Embryonic facial prominence (tissue), 1 donor: Measurements from ENCODE around the gene AMOTL1.

ENCODE experiments used
- DNase-seq: peaks from one replicate; pipeline ENCODE4 v3.0.0-alpha.2; 2016; ENCODE audit errors: extremely low spot score

AMOTL1 gene

GRCh38 chr11:94853836-94854235 lies 85.7 kb downstream of the AMOTL1 start:
- DNase-seq: no peak

GRCh38 chr11:94854770-94855633 lies 86.8 kb downstream of the AMOTL1 start:
- no peak for DNase-seq

GRCh38 chr11:94855666-94856065 lies 87.5 kb downstream of the AMOTL1 start:
- DNase-seq: no peak

- no peak for DNase-seq
Observed at GRCh38 chr11:94856443-94856842, 88.3 kb downstream of the AMOTL1 start.

DNA sequence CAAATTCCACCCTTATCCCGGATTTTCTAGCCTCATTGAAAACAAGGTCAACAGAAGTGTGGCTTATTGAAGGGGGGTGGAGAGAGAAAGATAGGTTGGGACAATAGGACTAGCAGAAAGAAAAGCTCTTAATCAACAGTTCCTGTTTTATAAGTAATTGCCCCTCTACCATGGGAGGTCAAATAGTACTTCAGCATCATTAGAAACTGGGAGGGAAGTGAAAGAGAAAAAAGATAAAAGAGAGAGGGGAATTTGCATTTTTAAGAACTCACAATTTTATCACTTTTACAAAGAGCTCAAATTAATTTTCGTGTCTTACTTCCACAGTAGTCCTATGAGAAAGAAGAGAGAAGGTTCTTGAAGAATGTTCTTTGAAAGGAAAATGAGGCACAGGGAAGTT lies 89.2 kb downstream of the AMOTL1 start:
- DNase-seq: no peak

DNA sequence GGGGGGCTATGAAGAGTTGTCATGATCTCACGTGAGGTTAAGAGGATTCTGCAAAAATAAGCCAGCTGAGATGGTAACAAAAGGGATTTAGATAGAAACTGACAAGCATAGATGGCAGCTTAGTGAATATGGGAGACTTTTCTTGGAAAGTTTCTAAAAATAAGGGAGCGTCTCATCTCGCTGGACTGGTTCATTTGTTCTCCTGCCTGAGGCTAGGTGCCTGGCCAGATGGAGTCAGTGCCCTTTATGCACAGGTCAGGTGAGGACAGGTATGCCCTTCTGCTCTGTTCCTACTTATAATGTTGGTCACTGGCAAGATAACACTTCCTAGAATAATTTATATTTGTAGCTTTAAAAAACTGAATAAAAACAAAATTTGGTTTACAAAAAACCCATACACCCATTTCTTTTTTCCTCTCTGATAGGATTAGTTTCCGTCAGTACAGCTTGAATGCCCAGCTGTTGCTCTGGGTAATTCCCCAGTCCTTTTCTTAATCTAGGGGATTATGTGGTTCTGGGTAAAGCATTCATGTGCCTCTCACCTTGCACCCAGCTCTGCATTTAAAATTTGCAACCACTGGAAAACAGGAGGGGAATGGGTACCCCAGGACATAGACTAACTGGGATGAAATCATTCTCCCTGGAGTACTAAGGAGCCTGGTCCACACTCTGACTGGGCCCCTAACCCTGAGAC lies 90.0 kb downstream of the AMOTL1 start:
- no peak for DNase-seq

DNA sequence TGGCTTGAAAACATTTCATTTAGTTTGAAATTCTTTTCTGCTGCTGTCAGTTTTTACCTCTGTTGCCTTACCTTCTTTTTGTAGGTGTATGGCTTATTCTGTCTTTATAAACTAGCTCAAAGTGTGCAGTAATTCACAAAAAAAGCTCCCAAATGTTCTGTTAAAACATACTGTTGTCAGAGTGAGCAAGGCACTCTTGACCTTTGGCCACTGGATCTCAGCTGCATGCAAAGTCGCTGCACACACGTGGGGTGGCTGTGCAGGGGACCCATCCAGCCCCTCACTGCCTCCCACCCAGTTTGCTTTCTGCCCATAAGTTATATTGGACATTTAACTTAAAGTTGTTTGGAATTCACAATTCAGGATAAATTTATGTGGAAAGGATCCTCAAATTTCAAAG lies 92.2 kb downstream of the AMOTL1 start:
- DNase-seq: no peak

- no peak for DNase-seq
Observed at GRCh38 chr11:94861306-94861845, 93.2 kb downstream of the AMOTL1 start.

DNA sequence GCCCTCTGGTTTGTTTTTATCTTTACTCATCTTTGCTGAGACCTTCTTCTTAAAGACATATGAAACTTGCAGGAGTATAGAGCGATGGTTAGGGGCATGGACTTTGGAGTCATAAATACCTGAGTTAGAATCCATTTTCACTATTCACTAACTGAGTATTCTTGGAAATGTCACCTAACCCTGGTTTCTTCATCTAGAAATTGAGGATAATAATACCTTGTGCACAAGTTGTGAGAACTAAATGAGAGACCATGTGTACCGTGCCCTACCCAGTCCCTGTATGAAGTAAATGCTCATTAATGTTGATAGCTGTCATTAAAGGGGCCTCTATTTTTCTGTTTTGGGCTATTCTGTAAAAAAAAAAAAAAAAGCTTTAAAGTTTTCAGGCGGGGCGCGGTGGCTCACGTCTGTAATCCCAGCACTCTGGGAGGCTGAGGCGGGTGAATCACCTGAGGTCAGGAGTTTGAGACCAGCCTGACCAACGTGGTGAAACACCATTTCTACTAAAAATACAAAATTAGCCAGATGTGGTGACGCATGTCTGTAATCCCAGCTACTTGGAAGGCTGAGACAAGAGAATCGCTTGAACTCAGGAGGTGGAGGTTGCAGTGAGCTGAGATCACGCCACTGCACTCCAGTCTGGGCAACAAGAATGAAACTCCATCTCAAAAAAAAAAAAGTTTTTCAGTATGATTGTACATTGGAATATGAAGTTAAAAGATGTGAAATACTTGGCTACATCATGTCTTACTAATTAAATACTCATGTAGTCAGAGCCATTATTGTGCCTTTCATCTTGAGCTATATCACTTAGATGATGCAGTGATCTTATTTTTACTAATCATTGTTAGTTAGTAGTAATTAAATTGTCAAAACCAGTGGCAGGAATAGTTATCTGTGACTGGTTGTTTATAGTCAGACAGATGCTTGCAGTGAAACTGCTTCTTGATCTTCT lies 95.0 kb downstream of the AMOTL1 start:
- DNase-seq: no peak

DNA sequence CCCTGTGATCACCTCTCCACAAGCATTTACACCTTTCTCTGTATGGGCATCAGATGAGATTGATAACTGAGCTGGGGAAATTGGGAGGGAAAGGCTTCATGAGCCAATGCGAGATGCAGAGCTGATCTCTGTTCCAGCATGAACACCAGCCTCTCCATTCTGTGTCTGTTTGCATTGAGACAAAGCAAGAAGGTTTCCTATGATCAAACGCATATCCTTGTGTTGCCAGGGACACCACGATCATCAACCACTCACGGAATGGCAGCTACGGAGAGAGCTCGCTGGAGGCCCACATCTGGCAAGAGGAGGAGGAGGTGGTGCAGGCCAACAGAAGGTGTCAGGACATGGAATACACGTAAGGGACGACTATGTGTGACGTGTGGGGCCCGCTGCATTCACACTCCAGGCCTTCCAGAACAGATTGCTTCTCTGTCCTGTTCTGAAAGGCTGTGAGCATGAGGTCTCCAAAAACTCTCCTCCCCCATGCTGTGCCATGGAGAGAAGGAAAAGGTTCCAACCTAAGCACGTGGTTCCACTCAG lies 96.4 kb downstream of the AMOTL1 start:
- DNase-seq: no peak

GRCh38 chr11:94866231-94866822 lies 98.2 kb downstream of the AMOTL1 start:
- no peak for DNase-seq

DNA sequence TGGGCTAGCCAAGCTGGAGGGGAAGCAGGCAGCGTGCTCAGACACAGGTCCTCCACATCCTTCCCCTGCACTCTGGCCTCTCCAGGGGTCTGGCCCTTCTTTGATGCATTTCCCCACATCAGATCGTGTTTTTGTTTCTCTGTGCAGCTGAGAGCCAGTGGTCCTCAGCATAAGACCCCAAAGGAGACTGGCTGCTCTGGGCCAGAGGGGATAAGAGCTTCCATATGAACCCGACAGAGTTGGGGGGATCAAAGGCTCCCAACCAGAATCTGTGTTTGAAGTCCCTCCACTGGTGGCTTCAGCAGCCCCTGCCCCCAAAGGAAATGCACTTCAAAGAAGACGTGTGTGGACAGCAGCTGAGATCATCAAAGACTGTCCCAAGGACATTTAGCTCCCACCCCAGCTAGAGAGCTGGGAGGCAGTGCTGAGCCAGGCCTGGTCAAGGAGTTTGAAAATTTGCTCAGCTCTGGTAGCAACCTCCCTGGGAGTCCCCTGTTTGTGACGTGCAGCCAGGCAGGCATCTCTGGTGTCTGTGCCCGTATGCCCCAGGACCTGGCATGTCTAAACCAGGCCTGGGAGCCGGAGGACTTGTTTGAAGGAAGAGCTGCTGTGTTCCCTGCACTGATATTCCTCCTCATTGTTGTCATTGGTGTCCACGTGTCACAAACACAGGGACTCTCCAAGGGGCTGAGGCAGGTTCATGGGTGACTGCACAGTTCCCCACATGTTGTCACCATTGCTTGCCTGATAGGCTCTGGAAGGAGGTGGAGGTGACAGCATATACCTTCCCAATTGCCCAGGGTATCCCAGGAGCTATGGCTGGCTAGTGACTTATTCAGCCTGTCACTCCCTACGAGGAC lies 99.0 kb downstream of the AMOTL1 start:
- no peak for DNase-seq

DNA sequence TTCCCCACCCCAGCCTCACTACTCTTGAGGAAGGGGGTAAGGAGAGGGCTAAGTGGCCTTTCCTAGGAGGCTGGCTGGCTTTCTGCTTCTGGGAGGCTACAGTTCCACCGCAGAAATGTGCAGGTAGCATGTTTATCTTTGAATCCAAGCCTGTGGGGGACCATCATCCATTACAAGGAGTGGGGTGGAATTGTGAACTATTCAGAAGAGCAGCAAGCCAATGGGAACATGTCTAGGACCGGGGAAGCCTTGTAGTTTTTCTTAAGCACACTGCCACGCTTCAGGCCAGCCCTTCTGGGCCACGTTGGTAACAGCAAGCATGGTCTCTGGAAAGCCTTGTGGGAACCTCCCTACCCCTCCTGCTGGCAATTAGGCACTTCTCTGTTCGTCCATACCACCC lies 100.3 kb downstream of the AMOTL1 start:
- DNase-seq: no peak

DNA sequence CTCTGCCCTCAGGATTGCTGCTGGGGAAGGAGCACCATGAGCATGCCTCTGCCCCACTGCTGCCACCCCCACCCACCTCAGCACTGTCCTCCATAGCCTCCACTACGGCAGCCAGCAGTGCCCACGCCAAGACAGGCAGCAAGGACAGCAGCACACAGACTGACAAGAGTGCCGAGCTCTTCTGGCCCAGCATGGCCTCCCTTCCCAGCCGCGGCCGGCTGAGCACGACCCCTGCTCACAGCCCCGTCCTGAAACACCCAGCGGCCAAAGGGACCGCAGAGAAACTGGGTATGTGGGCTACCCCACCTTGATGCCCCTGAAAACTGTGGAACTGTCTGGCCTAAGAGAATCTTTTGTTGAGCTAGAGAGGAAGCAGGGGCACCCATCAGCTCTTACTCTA lies 101.0 kb downstream of the AMOTL1 start:
- no peak for DNase-seq

DNA sequence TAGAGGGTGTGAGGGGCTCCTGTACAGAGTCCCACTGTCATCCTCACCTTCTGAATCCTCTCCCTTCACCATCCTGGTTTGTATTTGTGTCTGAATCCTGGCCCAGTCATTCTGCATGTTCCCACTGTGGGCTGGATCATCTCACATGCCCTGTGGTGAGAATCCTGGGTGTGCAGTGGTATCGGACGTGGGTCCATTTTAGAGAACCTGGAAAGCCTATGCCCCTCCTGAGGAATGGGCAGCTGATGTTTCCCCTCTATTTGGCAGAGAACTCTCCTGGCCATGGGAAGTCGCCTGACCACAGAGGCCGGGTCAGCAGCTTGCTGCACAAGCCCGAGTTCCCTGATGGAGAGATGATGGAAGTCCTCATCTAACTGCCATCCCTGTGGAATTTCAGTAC lies 102.3 kb downstream of the AMOTL1 start:
- DNase-seq: no peak

DNA sequence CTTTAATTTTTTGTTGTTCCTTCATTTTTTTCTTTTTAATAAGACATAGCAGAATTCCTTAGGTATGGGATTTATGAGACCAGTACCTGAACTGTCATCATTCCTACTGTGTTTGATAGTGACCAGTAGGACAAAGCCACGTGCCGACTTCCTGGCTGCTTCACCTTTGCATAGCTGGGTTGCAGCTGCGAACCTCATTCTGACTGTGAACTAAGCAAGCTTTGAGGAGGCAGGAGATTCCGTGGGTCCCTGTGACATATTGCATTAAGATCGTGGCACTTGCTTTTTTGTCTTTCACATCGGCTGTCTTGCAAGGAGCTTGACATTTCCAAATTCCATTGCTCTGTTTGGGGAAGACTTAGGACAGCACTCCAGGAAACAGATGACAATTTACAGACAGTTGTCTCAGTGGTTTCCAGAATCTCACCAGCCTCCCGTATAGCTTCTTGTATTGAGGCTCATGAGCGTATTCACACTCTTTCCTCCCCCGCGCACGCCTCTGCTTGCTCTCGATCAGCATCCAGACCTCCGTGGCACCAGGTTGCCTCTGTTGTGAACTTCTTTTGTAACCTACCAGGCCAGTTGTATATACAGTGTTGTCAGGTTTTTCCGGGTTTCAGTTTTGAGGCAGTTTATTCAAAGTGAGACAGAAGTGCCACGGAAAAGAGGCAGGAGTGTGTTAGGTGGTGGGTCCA lies 103.5 kb downstream of the AMOTL1 start:
- no peak for DNase-seq

- no peak for DNase-seq
Observed at GRCh38 chr11:94873916-94874540, 105.9 kb downstream of the AMOTL1 start.

DNA sequence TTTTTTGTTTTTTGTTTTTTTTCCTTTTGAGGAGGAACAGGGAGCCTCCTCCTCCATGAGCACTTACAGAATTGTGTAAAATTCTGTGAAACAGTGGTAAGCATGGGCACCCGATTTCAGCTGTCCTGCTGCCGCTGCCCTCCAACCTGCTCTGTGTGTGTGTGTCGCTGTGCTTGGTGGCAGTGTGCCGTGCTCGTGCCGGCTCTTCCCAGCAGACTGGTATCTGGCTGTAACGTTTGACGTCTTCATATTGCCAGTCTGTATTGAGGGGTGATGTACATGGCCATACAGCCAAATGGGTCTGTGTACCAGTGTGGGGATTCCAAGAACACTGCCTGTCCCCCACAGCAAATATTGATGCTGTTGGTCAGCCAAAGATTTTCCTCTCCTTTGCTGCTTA lies 108.1 kb downstream of the AMOTL1 start:
- DNase-seq: no peak
